ENCODE measurements around the gene JUNB.

DNA sequence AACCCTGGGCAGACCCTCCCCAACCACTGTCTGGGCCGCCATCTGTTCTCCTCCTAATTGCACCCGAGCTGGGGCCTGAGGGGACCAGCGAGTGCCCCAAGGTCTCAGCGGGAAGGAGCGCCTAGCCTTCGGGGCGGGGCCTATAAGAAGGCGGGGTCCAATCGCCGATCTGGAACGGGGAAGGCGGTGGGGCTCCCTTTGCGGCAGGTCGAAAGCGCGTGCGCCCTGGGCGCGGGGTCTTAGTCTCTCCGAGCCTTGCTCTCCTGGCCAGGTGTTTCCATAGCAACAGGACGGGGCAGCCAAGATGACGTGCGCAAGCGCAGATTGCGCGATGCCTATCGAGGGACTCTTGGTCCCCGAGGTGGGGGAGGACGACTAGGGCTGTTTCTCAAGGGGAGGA, 49.8 kb downstream of the JUNB start:
- TF ChIP-seq, protein P1, sequence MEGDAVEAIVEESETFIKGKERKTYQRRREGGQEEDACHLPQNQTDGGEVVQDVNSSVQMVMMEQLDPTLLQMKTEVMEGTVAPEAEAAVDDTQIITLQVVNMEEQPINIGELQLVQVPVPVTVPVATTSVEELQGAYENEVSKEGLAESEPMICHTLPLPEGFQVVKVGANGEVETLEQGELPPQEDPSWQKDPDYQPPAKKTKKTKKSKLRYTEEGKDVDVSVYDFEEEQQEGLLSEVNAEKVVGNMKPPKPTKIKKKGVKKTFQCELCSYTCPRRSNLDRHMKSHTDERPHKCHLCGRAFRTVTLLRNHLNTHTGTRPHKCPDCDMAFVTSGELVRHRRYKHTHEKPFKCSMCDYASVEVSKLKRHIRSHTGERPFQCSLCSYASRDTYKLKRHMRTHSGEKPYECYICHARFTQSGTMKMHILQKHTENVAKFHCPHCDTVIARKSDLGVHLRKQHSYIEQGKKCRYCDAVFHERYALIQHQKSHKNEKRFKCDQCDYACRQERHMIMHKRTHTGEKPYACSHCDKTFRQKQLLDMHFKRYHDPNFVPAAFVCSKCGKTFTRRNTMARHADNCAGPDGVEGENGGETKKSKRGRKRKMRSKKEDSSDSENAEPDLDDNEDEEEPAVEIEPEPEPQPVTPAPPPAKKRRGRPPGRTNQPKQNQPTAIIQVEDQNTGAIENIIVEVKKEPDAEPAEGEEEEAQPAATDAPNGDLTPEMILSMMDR (IDR thresholded peaks at IDR 0.05): no peak
- no peak for TF ChIP-seq POLR2A (IDR thresholded peaks at IDR 0.05)
- TF ChIP-seq EP300 (IDR thresholded peaks at IDR 0.05): no peak

All from sigmoid colon (tissue), 4 donors.